OCI-LY7 (cell line): Measurements from ENCODE around the gene AMOTL1. TPM values are rescaled to one million over a fixed set of nuclear protein-coding genes. Genes with fewer than 3 reads are reported as not detected.

Source experiments
- BruUV-seq: library from RNA; stranded (reverse); fragments of 400-500 nt; replicated peaks from 2 replicates; lab custom pipeline; 2021; lab: Mats Ljungman, UMichigan
- CTCF ChIA-PET: fragments of 300-600 bp; sonication (Branson Sonifier 250); formaldehyde crosslinking; loops from one replicate; lab custom pipeline; 2022; ENCODE audit warnings: antibody characterized with exemption; ENCODE audit not compliant: unreplicated experiment; lab: Charles Lee
- POLR2A ChIA-PET: fragments of 300-600 bp; sonication (Branson Sonifier 250); formaldehyde crosslinking; loops from one replicate; lab custom pipeline; 2022; ENCODE audit warnings: antibody characterized with exemption; lab: Charles Lee
- DNase-seq: peaks from one replicate; pipeline ENCODE4 v3.0.0-alpha.2; 2015; ENCODE audit warnings: low spot score
- H2AFZ ChIP-seq: fragments of 200-600 bp; sonication (generic), shearing (Covaris generic); 2 replicates; pipeline ENCODE4 v1.6.1; 2014; ENCODE audit warnings: mild to moderate bottlenecking, antibody characterized with exemption, low read length, moderate library complexity
- H3K27ac ChIP-seq: fragments of 200-600 bp; sonication (generic); 2 replicates; pipeline ENCODE4 v1.5.1; 2014; ENCODE audit warnings: mixed run types, low read depth, mild to moderate bottlenecking, moderate library complexity, low read length, inconsistent platforms; ENCODE audit not compliant: poor library complexity, severe bottlenecking
- H3K36me3 ChIP-seq: fragments of 200-600 bp; sonication (generic); 2 replicates; pipeline ENCODE4 v1.6.1; 2014; ENCODE audit warnings: mild to moderate bottlenecking, antibody characterized with exemption, low read length, moderate library complexity, mixed read lengths; ENCODE audit not compliant: insufficient read depth
- H3K4me1 ChIP-seq: fragments of 200-600 bp; sonication (generic); 2 replicates; pipeline ENCODE4 v1.5.1; 2014; ENCODE audit warnings: mild to moderate bottlenecking, low read length; ENCODE audit not compliant: insufficient read depth, poor library complexity, severe bottlenecking
- H3K4me2 ChIP-seq: fragments of 200-600 bp; sonication (generic); 2 replicates; pipeline ENCODE4 v1.6.1; 2014; ENCODE audit warnings: mild to moderate bottlenecking, low read length
- H3K4me3 ChIP-seq: fragments of 200-600 bp; sonication (generic); 2 replicates; pipeline ENCODE4 v1.5.1; 2014; ENCODE audit warnings: mild to moderate bottlenecking, low read depth, low read length; ENCODE audit not compliant: poor library complexity, severe bottlenecking
- H3K79me2 ChIP-seq: fragments of 200-600 bp; sonication (generic); 2 replicates; pipeline ENCODE4 v1.6.1; 2016; ENCODE audit warnings: low read depth, mild to moderate bottlenecking, low read length, moderate library complexity, mixed read lengths; ENCODE audit not compliant: insufficient read depth
- H3K9me2 ChIP-seq: fragments of 200-600 bp; sonication (generic); 2 replicates; pipeline ENCODE4 v1.6.1; 2016; ENCODE audit warnings: mild to moderate bottlenecking, low read length, mixed read lengths; ENCODE audit not compliant: insufficient read depth
- H3K9me3 ChIP-seq: fragments of 200-600 bp; sonication (generic); 2 replicates; pipeline ENCODE4 v1.6.1; 2014; ENCODE audit warnings: mild to moderate bottlenecking, mixed run types, low read length, mixed read lengths
- H4K20me1 ChIP-seq: fragments of 200-600 bp; sonication (generic); 2 replicates; pipeline ENCODE4 v1.6.1; 2014; ENCODE audit warnings: mild to moderate bottlenecking, antibody characterized with exemption, low read length, moderate library complexity, mixed read lengths; ENCODE audit not compliant: insufficient read depth
- CTCF ChIP-seq: fragments of 200-600 bp; sonication (generic); conservative IDR thresholded peaks from 2 replicates; pipeline ENCODE4 v1.5.1; 2014; ENCODE audit warnings: mild to moderate bottlenecking, antibody characterized with exemption, low read length, moderate library complexity, mixed read lengths
- EZH2phosphoT487 ChIP-seq: fragments of 200-600 bp; sonication (generic); IDR thresholded peaks from 2 replicates; pipeline ENCODE4 v1.6.1; 2018; ENCODE audit warnings: low read depth, borderline replicate concordance, mild to moderate bottlenecking, mixed run types, antibody characterized with exemption, low read length, moderate library complexity, mixed read lengths
- intact Hi-C: fragments of 100-400 bp; cut with micrococcal nuclease; formaldehyde crosslinking; loops from one replicate; pipeline ENCODE4 v1.10.0; 2022; ENCODE audit not compliant: unreplicated experiment
- total RNA-seq, 2 experiments: library from RNA; depleted of rRNA in 1 of 2; stranded (reverse); fragments of >200 nt in 1 of 2; shearing (Covaris generic) in 1 of 2; gene quantifications; 2 replicates each; pipeline ENCODE4 v1.2.3, GENCODE V29; 2014 to 2022

The AMOTL1 gene
- total RNA-seq, 2 experiments from 2014 or later, result not detected

DNA sequence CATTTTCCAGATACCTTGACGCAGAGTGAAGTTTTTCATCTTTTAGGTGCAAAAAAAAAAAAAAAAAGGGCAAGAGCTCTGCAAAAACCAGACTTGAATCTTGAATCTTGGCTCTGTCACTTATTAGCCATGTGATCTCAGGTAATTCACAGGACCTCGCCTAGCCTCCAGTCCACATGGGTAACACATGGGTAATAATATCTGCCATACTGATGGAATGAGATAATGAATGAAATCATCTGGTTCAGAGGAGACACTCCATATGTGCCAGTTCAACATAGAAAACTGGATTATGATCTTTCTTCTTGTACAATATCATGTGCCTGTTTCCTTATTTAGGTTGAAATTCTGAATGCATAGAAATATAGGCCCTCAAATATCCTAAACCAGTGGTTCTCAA lies 8.6 kb upstream of the AMOTL1 start:
- intact Hi-C loops, result no loop called here
- H3K4me3 ChIP-seq, result no peak overlapping the region
- H3K9me3 ChIP-seq, result no peaks in the 10 kb centered on the region
- H3K4me1 ChIP-seq, result no peaks in the 10 kb centered on the region
- H2AFZ ChIP-seq, result no peak overlapping the region
- no TSS peak for BruUV-seq
- no peak overlapping the region for H3K27ac ChIP-seq
- DNase-seq, result no peak
- H4K20me1 ChIP-seq, result no peaks in the 10 kb centered on the region
- POLR2A ChIA-PET, result interaction anchor here (0.6 to 1.4 kb wide), 2 partner anchors 28 to 145 kb away, joined by 4 read pairs; no protein-coding TSS in a partner anchor
- H3K36me3 ChIP-seq, result no peaks in the 10 kb centered on the region
- no peaks in the 10 kb centered on the region for H3K9me2 ChIP-seq
- CTCF ChIA-PET, result no interaction called here
- H3K79me2 ChIP-seq, result no peaks in the 10 kb centered on the region
- H3K4me2 ChIP-seq, result no peak overlapping the region
- no peak for TF ChIP-seq EZH2phosphoT487

DNA sequence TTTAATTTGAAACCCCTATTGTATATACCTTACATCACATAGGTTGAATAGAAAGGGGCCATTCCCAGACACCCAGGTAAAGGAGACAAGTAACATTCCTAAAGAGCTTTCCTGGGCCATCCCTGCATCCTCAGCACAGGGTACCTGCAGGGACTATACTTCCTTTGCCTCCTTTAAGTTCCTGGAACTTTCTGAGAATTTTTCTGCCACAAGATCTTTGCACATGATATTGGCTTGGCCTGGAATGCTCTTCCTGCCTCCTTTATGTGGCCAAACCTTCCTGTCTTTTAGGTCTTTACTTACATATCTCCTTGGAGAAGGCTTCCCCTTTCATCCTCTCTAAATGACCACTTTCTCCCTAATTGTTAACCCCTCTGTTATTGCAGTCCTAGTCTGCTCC lies 7.9 kb upstream of the AMOTL1 start:
- TF ChIP-seq CTCF, result no peak
- TF ChIP-seq EZH2phosphoT487, result no peak
- POLR2A ChIA-PET, result interaction anchor here (1.4 kb wide), 1 partner anchor 29 kb away, joined by 4 read pairs; no protein-coding TSS in a partner anchor
- Histone ChIP-seq H3K79me2 (no peaks in the 10 kb centered on the region), H3K4me3 (no peak overlapping the region), H4K20me1 (no peaks in the 10 kb centered on the region), H3K4me1 (no peaks in the 10 kb centered on the region), H3K27ac (no peak overlapping the region), H3K9me2 (no peaks in the 10 kb centered on the region), H3K9me3 (no peaks in the 10 kb centered on the region), H2AFZ (no peak overlapping the region), H3K36me3 (no peaks in the 10 kb centered on the region), H3K4me2 (no peak overlapping the region)
- intact Hi-C loops, result no loop called here
- CTCF ChIA-PET, result no interaction called here
- no TSS peak for BruUV-seq
- DNase-seq, result no peak

DNA sequence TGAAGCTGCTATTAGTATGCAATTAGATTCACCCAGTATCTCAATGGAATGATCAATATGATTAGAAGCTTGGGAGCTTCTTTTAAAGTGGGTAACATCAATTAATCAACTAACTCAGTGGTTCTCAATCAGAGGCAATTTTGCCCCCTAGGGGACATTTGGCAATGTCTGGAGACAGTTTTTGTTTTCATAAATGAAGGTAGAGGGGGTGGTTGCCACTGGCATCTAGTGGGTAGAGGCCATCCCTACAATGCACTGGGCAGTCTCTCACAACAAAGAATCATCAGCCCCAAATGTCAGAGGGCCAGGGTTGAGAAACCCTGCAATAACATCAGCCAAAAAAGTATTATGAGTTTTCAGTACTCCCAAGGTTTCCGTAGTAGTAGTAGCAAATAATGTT lies 5.9 kb upstream of the AMOTL1 start:
- Histone ChIP-seq H3K79me2 (no peaks in the 10 kb centered on the region), H2AFZ (no peak overlapping the region), H3K4me2 (no peak overlapping the region), H3K9me2 (no peaks in the 10 kb centered on the region), H3K4me1 (no peaks in the 10 kb centered on the region), H3K4me3 (no peak overlapping the region), H4K20me1 (no peaks in the 10 kb centered on the region), H3K27ac (no peak overlapping the region), H3K36me3 (no peaks in the 10 kb centered on the region), H3K9me3 (no peaks in the 10 kb centered on the region)
- no TSS peak for BruUV-seq
- ChIA-PET POLR2A (interaction anchor here (1.4 kb wide), 1 partner anchor 23 kb away, joined by 3 read pairs; no protein-coding TSS in a partner anchor), CTCF (no interaction called here)
- peak; percentile 1 for DNase-seq
- TF ChIP-seq CTCF, result peak; percentile 46
- no peak for TF ChIP-seq EZH2phosphoT487
- intact Hi-C loops, result no loop called here
